Measurements from ENCODE around the gene OR51E2.
A peak's percentile ranks its signal among the peaks of the same experiment; 100 is the strongest.

OR51E2 gene

DNA sequence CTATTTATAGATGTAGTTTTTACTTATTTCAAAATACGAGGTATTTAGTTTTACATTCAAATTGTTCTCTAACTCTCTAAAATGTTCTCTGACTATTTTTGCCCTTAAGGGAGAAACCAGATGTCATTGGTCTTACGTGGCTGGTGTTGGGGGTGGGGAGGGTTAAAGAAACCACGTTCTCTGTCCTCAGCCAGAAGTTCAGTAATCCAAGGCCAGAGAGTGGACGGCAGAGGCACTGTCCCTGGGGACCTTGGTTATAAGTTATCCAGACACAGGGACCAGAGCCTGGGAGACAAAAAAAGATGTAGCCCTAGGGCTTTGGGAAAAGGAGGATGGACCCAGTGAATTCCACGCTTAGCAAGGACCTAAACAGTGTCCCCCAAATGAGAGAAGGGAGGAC, 54.6 kb downstream of the OR51E2 start:
- DNase-seq (ENCODE audit: insufficient read length, low spot score) (no peak), FAIRE-seq (no peak)
- TF ChIP-seq POU2F2 (IDR thresholded peaks at IDR 0.05; ENCODE audit: low read depth, low read length), result no peak
- no peak for TF ChIP-seq POLR2AphosphoS5 (IDR thresholded peaks at IDR 0.05; ENCODE audit: low read depth, low read length)
- no peak for TF ChIP-seq TAF1 (IDR thresholded peaks at IDR 0.05; ENCODE audit: low read depth, low read length)
- no peak for TF ChIP-seq POLR2A (IDR thresholded peaks at IDR 0.05; ENCODE audit: low read depth, low read length)
- no peak for TF ChIP-seq PAX5 (IDR thresholded peaks at IDR 0.05; ENCODE audit: insufficient read depth, low read length, severe bottlenecking)
- TF ChIP-seq SPI1 (IDR thresholded peaks at IDR 0.05; ENCODE audit: low read depth, low read length), result no peak

DNA sequence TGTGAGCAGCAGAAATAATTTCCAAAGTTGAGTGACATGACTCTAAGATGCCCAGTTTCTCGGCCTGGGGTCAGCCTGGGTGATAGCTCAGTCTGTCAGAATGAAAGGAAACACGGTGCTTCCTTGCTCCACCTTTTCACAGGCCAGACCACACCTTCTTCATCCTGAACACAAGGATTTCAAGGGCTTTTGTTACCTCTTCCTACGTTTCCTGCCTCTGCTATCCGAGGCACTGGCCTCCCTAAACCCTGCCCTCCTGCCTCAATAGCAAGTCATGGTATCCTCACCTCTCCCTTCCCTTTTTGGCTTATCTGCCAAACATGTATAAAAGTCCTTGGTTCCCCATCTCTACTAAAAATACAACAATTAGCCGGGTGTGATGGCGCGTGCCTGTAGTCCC, 55.6 kb downstream of the OR51E2 start:
- TF ChIP-seq SPI1 (IDR thresholded peaks at IDR 0.05; ENCODE audit: low read depth, low read length) (no peak), TAF1 (IDR thresholded peaks at IDR 0.05; ENCODE audit: low read depth, low read length) (no peak), POLR2AphosphoS5 (IDR thresholded peaks at IDR 0.05; ENCODE audit: low read depth, low read length) (no peak), POU2F2 (IDR thresholded peaks at IDR 0.05; ENCODE audit: low read depth, low read length) (no peak), PAX5 (IDR thresholded peaks at IDR 0.05; ENCODE audit: insufficient read depth, low read length, severe bottlenecking) (no peak), POLR2A (IDR thresholded peaks at IDR 0.05; ENCODE audit: low read depth, low read length) (no peak)
- FAIRE-seq, result no peak
- no peak for DNase-seq (ENCODE audit: insufficient read length, low spot score)

DNA sequence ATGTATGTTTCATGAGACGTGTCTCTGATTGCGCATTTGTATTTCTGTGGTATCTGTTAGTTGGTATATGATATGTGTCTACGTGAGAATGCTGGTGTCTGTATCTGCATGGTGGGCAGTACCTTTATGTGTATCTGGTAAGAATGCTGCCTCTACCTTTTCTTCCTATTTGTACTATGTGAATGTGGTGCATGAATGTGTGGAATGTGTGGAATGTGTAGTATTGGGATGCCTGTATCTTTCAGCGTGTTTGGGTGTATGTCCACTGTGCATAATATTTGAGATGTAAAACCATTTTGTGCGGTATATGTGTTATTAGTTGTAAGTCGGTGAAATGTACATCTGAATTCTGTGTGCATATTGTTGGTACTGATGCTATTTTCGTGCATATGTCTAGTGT, 56.2 kb downstream of the OR51E2 start:
- FAIRE-seq (no peak), DNase-seq (ENCODE audit: insufficient read length, low spot score) (no peak)
- TF ChIP-seq PAX5 (IDR thresholded peaks at IDR 0.05; ENCODE audit: insufficient read depth, low read length, severe bottlenecking), result no peak
- no peak for TF ChIP-seq TAF1 (IDR thresholded peaks at IDR 0.05; ENCODE audit: low read depth, low read length)
- TF ChIP-seq POLR2A (IDR thresholded peaks at IDR 0.05; ENCODE audit: low read depth, low read length), result no peak
- no peak for TF ChIP-seq POU2F2 (IDR thresholded peaks at IDR 0.05; ENCODE audit: low read depth, low read length)
- TF ChIP-seq SPI1 (IDR thresholded peaks at IDR 0.05; ENCODE audit: low read depth, low read length), result no peak
- TF ChIP-seq POLR2AphosphoS5 (IDR thresholded peaks at IDR 0.05; ENCODE audit: low read depth, low read length), result no peak

DNA sequence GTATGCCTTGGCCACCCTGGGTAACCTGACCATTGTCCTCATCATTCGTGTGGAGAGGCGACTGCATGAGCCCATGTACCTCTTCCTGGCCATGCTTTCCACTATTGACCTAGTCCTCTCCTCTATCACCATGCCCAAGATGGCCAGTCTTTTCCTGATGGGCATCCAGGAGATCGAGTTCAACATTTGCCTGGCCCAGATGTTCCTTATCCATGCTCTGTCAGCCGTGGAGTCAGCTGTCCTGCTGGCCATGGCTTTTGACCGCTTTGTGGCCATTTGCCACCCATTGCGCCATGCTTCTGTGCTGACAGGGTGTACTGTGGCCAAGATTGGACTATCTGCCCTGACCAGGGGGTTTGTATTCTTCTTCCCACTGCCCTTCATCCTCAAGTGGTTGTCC, 57.7 kb downstream of the OR51E2 start:
- FAIRE-seq, result no peak
- TF ChIP-seq PAX5 (IDR thresholded peaks at IDR 0.05; ENCODE audit: insufficient read depth, low read length, severe bottlenecking) (no peak), SPI1 (IDR thresholded peaks at IDR 0.05; ENCODE audit: low read depth, low read length) (no peak), POLR2AphosphoS5 (IDR thresholded peaks at IDR 0.05; ENCODE audit: low read depth, low read length) (no peak), POU2F2 (IDR thresholded peaks at IDR 0.05; ENCODE audit: low read depth, low read length) (no peak)
- no peak for DNase-seq (ENCODE audit: insufficient read length, low spot score)

DNA sequence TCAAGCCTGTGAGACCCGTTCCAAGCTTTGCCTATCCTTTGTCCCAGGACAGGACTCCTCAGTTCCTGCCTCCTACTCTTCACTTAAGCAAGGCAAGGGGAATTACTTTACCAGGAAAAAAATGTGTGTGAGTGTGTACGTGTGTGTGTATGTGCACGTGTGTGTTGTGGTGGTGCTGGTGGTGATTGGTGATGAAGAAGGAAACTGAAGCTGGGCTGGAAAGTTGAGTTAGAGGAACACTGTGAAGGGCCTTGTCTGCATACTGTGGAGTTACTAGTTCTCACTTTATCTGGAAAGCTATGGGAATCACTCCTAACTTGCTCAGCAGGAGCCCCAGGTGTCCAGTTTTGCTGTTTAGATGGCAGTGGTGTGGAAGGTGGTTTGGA, 60.0 kb downstream of the OR51E2 start:
- TF ChIP-seq PAX5 (IDR thresholded peaks at IDR 0.05; ENCODE audit: insufficient read depth, low read length, severe bottlenecking), result no peak
- no peak for TF ChIP-seq POLR2AphosphoS5 (IDR thresholded peaks at IDR 0.05; ENCODE audit: low read depth, low read length)
- TF ChIP-seq POLR2A (IDR thresholded peaks at IDR 0.05; ENCODE audit: low read depth, low read length), result no peak
- no peak for FAIRE-seq
- no peak for DNase-seq (ENCODE audit: insufficient read length, low spot score)

DNA sequence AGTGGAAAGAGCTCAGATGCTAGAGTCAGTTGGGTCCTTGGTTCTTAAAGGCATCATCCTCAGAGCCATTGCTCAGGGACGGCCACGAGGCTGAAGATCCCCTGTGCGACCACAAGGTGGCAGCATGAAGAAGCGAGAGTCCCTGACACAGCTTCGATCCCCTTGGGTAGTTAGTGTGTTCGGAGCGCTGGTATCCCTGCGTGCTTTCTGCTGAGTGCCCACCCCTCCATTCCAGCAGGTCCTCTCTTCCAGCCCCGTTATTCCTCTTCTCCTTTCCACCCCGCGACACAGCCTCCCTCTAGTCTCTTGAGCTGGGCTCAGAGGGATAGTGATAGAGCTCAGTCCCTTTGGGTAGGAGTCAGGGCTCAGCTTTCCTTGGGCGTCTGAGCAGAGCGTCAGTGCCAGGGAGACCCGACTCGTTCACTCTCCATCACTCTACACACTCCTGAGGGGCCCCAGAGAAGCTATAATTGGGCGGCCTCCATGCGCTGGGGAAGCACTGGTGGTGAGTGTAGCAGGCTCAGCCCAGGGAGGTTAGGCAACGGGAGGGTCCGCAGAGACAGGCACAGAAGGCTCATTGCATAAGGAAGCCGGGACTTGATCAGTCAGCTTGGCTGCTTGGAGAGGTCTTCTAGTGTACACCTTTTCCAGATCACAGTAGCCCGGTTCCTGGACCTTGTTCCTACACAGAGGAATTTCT, 60.5 kb downstream of the OR51E2 start, which contains the start of gene OR51D1:
OR51D1 (plus strand) TSS at position 516 of the 700 bp plus-strand sequence. CDS start 2,314 bp downstream, outside the sequence.
- FAIRE-seq (peak; percentile 97), DNase-seq (ENCODE audit: insufficient read length, low spot score) (peak; percentile 40)
- no peak for TF ChIP-seq SPI1 (IDR thresholded peaks at IDR 0.05; ENCODE audit: low read depth, low read length)
- TF ChIP-seq TAF1 (IDR thresholded peaks at IDR 0.05; ENCODE audit: low read depth, low read length), result no peak
- TF ChIP-seq PAX5 (IDR thresholded peaks at IDR 0.05; ENCODE audit: insufficient read depth, low read length, severe bottlenecking), result no peak
- TF ChIP-seq POLR2AphosphoS5 (IDR thresholded peaks at IDR 0.05; ENCODE audit: low read depth, low read length), result no peak
- no peak for TF ChIP-seq POLR2A (IDR thresholded peaks at IDR 0.05; ENCODE audit: low read depth, low read length)
- no peak for TF ChIP-seq POU2F2 (IDR thresholded peaks at IDR 0.05; ENCODE audit: low read depth, low read length)

DNA sequence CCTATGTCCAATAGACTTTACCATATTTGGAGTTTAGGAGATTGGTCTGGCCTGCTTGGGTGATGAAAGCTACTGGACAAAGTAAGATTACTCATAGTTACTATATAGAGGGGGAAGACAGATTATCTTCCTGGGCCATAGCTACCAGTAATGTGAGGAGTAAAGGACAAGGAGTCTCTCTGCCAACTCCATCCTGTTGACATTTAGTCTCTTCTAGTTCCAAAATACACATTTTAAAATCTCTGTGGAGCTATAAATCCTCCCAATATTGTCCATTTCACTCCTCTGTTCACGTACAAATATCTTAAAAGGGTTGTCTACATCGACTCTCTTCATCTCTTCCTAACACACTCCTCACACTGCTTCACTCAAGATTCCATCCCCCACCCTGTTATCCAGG, 61.5 kb downstream of the OR51E2 start:
- FAIRE-seq (no peak), DNase-seq (ENCODE audit: insufficient read length, low spot score) (no peak)
- no peak for TF ChIP-seq POU2F2 (IDR thresholded peaks at IDR 0.05; ENCODE audit: low read depth, low read length)
- TF ChIP-seq PAX5 (IDR thresholded peaks at IDR 0.05; ENCODE audit: insufficient read depth, low read length, severe bottlenecking), result no peak
- no peak for TF ChIP-seq POLR2A (IDR thresholded peaks at IDR 0.05; ENCODE audit: low read depth, low read length)
- TF ChIP-seq TAF1 (IDR thresholded peaks at IDR 0.05; ENCODE audit: low read depth, low read length), result no peak
- no peak for TF ChIP-seq POLR2AphosphoS5 (IDR thresholded peaks at IDR 0.05; ENCODE audit: low read depth, low read length)
- TF ChIP-seq SPI1 (IDR thresholded peaks at IDR 0.05; ENCODE audit: low read depth, low read length), result no peak
